Naive B cell (primary cell): ENCODE data around the gene NUAK2. TPM values are rescaled to one million over a fixed set of nuclear protein-coding genes. Genes with fewer than 3 reads are reported as not detected.
"Not testable (repeated sequence)": the region's sequence is repeated elsewhere in the genome, so short reads cannot be mapped to it uniquely, and the experiment has no call there.

Source experiments
- ATAC-seq, 2 donors: fragments of 150-1000 bp; cut with Tn5 transposase; 2 replicates each; pipeline ENCODE4 v1.10.0; 2021; ENCODE audit warnings: low read depth in 2 of 2, mild to moderate bottlenecking in 2 of 2, moderate library complexity in 2 of 2
- DNase-seq: peaks from one replicate; pipeline ENCODE4 v3.0.0; 2022
- H3K27ac Mint-ChIP-seq, 6 donors: one replicate each; pipeline ENCODE4 v1.8.0; 2020 to 2022; ENCODE audit warnings: mild to moderate bottlenecking in 6 of 6, mixed read lengths in 6 of 6, moderate library complexity in 5 of 6, inconsistent platforms in 2 of 6
- H3K27me3 Mint-ChIP-seq, 3 donors: one replicate each; pipeline ENCODE4 v1.8.0; 2021 to 2022; ENCODE audit warnings: mixed read lengths in 3 of 3, mild to moderate bottlenecking in 1 of 3
- H3K36me3 Mint-ChIP-seq, 2 donors: one replicate each; pipeline ENCODE4 v1.8.0; 2020 to 2022; ENCODE audit warnings: mixed read lengths in 2 of 2, inconsistent platforms in 1 of 2, mild to moderate bottlenecking in 1 of 2
- H3K4me1 Mint-ChIP-seq, 3 donors: one replicate each; pipeline ENCODE4 v1.8.0; 2020 to 2022; ENCODE audit warnings: mixed read lengths in 3 of 3, inconsistent platforms in 1 of 3, mild to moderate bottlenecking in 1 of 3, moderate library complexity in 1 of 3
- H3K4me3 Mint-ChIP-seq, 8 donors: one replicate each; pipeline ENCODE4 v1.8.0; 2020 to 2022; ENCODE audit warnings: mild to moderate bottlenecking in 8 of 8, mixed read lengths in 8 of 8, moderate library complexity in 8 of 8, inconsistent platforms in 2 of 8
- H3K9me3 Mint-ChIP-seq, 7 donors: one replicate each; pipeline ENCODE4 v1.8.0; 2020 to 2022; ENCODE audit warnings: mixed read lengths in 7 of 7, mild to moderate bottlenecking in 5 of 7, inconsistent platforms in 2 of 7, moderate library complexity in 1 of 7
- polyA plus RNA-seq, 6 donors: library from polyadenylated mRNA; unstranded; fragments of 300-500 nt; fragmentation: Illumina TruSeq; gene quantifications; one replicate each; pipeline ENCODE4 v1.2.3, GENCODE V29; 2021; ENCODE audit warnings: low read depth in 6 of 6

NUAK2 gene
- polyA plus RNA-seq = 100 to 1,000 TPM; 103 to 166 (median 113) TPM

- Mint-ChIP-seq H3K27ac (peak within 1 kb of the TSS; percentile 95 to 98 (median 98)), H3K36me3 (peaks cover 23% of the 10 kb centered on the region in 2 donors), H3K9me3 (no peaks in the 10 kb centered on the region), H3K27me3 (no peaks in the 10 kb centered on the region), H3K4me1 (peaks cover 60 to 84% (median 73%) of the 10 kb centered on the region in 3 donors), H3K4me3 (peak within 1 kb of the TSS; percentile 96 to 99 (median 98))
- ATAC-seq (peak; percentile 87 to 88), DNase-seq (peak; percentile 88)
Observed at GRCh38 chr1:205321162-205321958, at the start of gene NUAK2. NUAK2 (minus strand) TSS chr1:205321745; CDS start chr1:205321628, 117 bp downstream.

GRCh38 chr1:205370780-205371179, 49.2 kb upstream of the NUAK2 start:
- H3K36me3 Mint-ChIP-seq = no peaks in the 10 kb centered on the region
- H3K4me3 Mint-ChIP-seq = no peak overlapping the region
- H3K9me3 Mint-ChIP-seq = peaks cover 0 to 1% (median 0%) of the 10 kb centered on the region in 7 donors
- DNase-seq = no peak
- H3K27ac Mint-ChIP-seq = peak overlapping the region in 1 of 6 donors; percentile 73
- H3K27me3 Mint-ChIP-seq = peaks cover 18 to 38% (median 23%) of the 10 kb centered on the region in 3 donors
- peaks cover 6 to 8% (median 8%) of the 10 kb centered on the region in 3 donors for H3K4me1 Mint-ChIP-seq
- ATAC-seq = no peak

GRCh38 chr1:205369701-205370123, 48.2 kb upstream of the NUAK2 start:
- DNase-seq (no peak), ATAC-seq (no peak)
- H3K27me3 Mint-ChIP-seq = peaks cover 12 to 28% (median 20%) of the 10 kb centered on the region in 3 donors
- H3K4me3 Mint-ChIP-seq = no peak overlapping the region
- H3K27ac Mint-ChIP-seq = no peak overlapping the region
- H3K4me1 Mint-ChIP-seq = peaks cover 6 to 8% (median 8%) of the 10 kb centered on the region in 3 donors
- H3K9me3 Mint-ChIP-seq = peaks cover 0 to 1% (median 0%) of the 10 kb centered on the region in 7 donors
- H3K36me3 Mint-ChIP-seq = no peaks in the 10 kb centered on the region

GRCh38 chr1:205368478-205368877, 46.9 kb upstream of the NUAK2 start:
- no peak for DNase-seq
- no peak overlapping the region for H3K4me3 Mint-ChIP-seq

GRCh38 chr1:205365945-205366463, 44.5 kb upstream of the NUAK2 start:
- no peaks in the 10 kb centered on the region for H3K4me1 Mint-ChIP-seq
- H3K27ac Mint-ChIP-seq = no peak overlapping the region
- DNase-seq = no peak
- no peaks in the 10 kb centered on the region for H3K9me3 Mint-ChIP-seq
- peaks cover 3 to 18% (median 3%) of the 10 kb centered on the region in 3 donors for H3K27me3 Mint-ChIP-seq
- H3K36me3 Mint-ChIP-seq = no peaks in the 10 kb centered on the region
- H3K4me3 Mint-ChIP-seq = no peak overlapping the region
- ATAC-seq = no peak

More at GRCh38 chr1:205368478-205368877, 46.9 kb upstream of the NUAK2 start:
- Mint-ChIP-seq H3K27me3 (peaks cover 0 to 18% (median 10%) of the 10 kb centered on the region in 3 donors), H3K9me3 (no peaks in the 10 kb centered on the region), H3K4me1 (peaks cover 0 to 3% (median 0%) of the 10 kb centered on the region in 3 donors), H3K36me3 (no peaks in the 10 kb centered on the region), H3K27ac (no peak overlapping the region)
- ATAC-seq = no peak

GRCh38 chr1:205365086-205365485, 43.5 kb upstream of the NUAK2 start:
- not testable (repeated sequence) for H3K4me1 Mint-ChIP-seq, ATAC-seq, H3K9me3 Mint-ChIP-seq, DNase-seq, H3K27ac Mint-ChIP-seq, H3K4me3 Mint-ChIP-seq, H3K36me3 Mint-ChIP-seq
- peaks cover 0 to 16% (median 8%) of the 10 kb centered on the region in 3 donors for H3K27me3 Mint-ChIP-seq

- Mint-ChIP-seq H3K4me1 (peaks cover 5 to 11% (median 7%) of the 10 kb centered on the region in 3 donors), H3K27me3 (peaks cover 11 to 41% (median 17%) of the 10 kb centered on the region in 3 donors), H3K9me3 (no peaks in the 10 kb centered on the region), H3K36me3 (no peaks in the 10 kb centered on the region), H3K27ac (peak overlapping the region in 3 of 6 donors; percentile 30 to 69 (median 56)), H3K4me3 (peak overlapping the region in 1 of 8 donors; percentile 29)
- DNase-seq = no peak
- no peak for ATAC-seq
Observed at GRCh38 chr1:205360891-205361290, 39.3 kb upstream of the NUAK2 start.

GRCh38 chr1:205359771-205360565, 38.4 kb upstream of the NUAK2 start:
- peaks cover 11 to 41% (median 17%) of the 10 kb centered on the region in 3 donors for H3K27me3 Mint-ChIP-seq
- peaks cover 7 to 11% (median 10%) of the 10 kb centered on the region in 3 donors for H3K4me1 Mint-ChIP-seq
- ATAC-seq (no peak), DNase-seq (no peak)
- H3K36me3 Mint-ChIP-seq = no peaks in the 10 kb centered on the region
- no peak overlapping the region for H3K4me3 Mint-ChIP-seq
- H3K27ac Mint-ChIP-seq = no peak overlapping the region
- no peaks in the 10 kb centered on the region for H3K9me3 Mint-ChIP-seq

GRCh38 chr1:205358579-205358978, 37.0 kb upstream of the NUAK2 start:
- H3K27ac Mint-ChIP-seq = no peak overlapping the region
- H3K27me3 Mint-ChIP-seq = peaks cover 16 to 41% (median 17%) of the 10 kb centered on the region in 3 donors
- H3K4me1 Mint-ChIP-seq = peaks cover 11 to 17% (median 15%) of the 10 kb centered on the region in 3 donors
- no peaks in the 10 kb centered on the region for H3K36me3 Mint-ChIP-seq
- no peak overlapping the region for H3K4me3 Mint-ChIP-seq
- H3K9me3 Mint-ChIP-seq = no peaks in the 10 kb centered on the region
- DNase-seq (no peak), ATAC-seq (no peak)

GRCh38 chr1:205357567-205357966, 36.0 kb upstream of the NUAK2 start:
- no peaks in the 10 kb centered on the region for H3K9me3 Mint-ChIP-seq
- H3K4me1 Mint-ChIP-seq = peaks cover 11 to 17% (median 15%) of the 10 kb centered on the region in 3 donors
- no peaks in the 10 kb centered on the region for H3K36me3 Mint-ChIP-seq
- ATAC-seq (no peak), DNase-seq (no peak)
- no peak overlapping the region for H3K27ac Mint-ChIP-seq
- H3K4me3 Mint-ChIP-seq = no peak overlapping the region
- H3K27me3 Mint-ChIP-seq = peaks cover 16 to 41% (median 17%) of the 10 kb centered on the region in 3 donors

- no peak within 1 kb of the TSS for H3K4me3 Mint-ChIP-seq
- no peaks in the 10 kb centered on the region for H3K9me3 Mint-ChIP-seq
- peak within 1 kb of the TSS in 2 of 6 donors; percentile 2 to 81 for H3K27ac Mint-ChIP-seq
- DNase-seq = no peak
- H3K27me3 Mint-ChIP-seq = peaks cover 16 to 41% (median 17%) of the 10 kb centered on the region in 3 donors
- peaks cover 11 to 20% (median 17%) of the 10 kb centered on the region in 3 donors for H3K4me1 Mint-ChIP-seq
- ATAC-seq = peak; percentile 46 to 47
- H3K36me3 Mint-ChIP-seq = no peaks in the 10 kb centered on the region
Observed at GRCh38 chr1:205356440-205357139, 35.0 kb upstream of the NUAK2 start, which contains the start of gene KLHDC8A. KLHDC8A (minus strand) TSS chr1:205356922; CDS start chr1:205343604, 13,318 bp downstream.

- peaks cover 23 to 29% (median 25%) of the 10 kb centered on the region in 3 donors for H3K4me1 Mint-ChIP-seq
- no peaks in the 10 kb centered on the region for H3K9me3 Mint-ChIP-seq
- no peak for ATAC-seq
- no peak for DNase-seq
- no peaks in the 10 kb centered on the region for H3K36me3 Mint-ChIP-seq
- no peak overlapping the region for H3K27ac Mint-ChIP-seq
- no peak overlapping the region for H3K4me3 Mint-ChIP-seq
- H3K27me3 Mint-ChIP-seq = peaks cover 9 to 38% (median 16%) of the 10 kb centered on the region in 3 donors
Observed at GRCh38 chr1:205355075-205355453, 33.5 kb upstream of the NUAK2 start.
